Hepatocyte (in vitro differentiated cells): ENCODE data around the gene SIT1.

Experiments
- EZH2 ChIP-seq: fragments of 200-600 bp; sonication (generic); IDR thresholded peaks from 2 replicates; pipeline ENCODE4 v1.6.1; 2016; ENCODE audit warnings: antibody characterized with exemption, mild to moderate bottlenecking, borderline replicate concordance
- EZH2phosphoT487 ChIP-seq: fragments of 200-600 bp; sonication (generic); IDR thresholded peaks from one replicate; pipeline ENCODE4 v1.6.1; 2018; ENCODE audit warnings: antibody characterized with exemption, mild to moderate bottlenecking, low read depth, moderate library complexity; ENCODE audit not compliant: unreplicated experiment, severe bottlenecking
- TF ChIP-seq, protein P1 (sequence below): fragments of 200-600 bp; sonication (generic); IDR thresholded peaks from 2 replicates; pipeline ENCODE4 v1.5.1; 2016; ENCODE audit warnings: antibody characterized with exemption, mild to moderate bottlenecking; ENCODE audit not compliant: poor library complexity

DNA sequence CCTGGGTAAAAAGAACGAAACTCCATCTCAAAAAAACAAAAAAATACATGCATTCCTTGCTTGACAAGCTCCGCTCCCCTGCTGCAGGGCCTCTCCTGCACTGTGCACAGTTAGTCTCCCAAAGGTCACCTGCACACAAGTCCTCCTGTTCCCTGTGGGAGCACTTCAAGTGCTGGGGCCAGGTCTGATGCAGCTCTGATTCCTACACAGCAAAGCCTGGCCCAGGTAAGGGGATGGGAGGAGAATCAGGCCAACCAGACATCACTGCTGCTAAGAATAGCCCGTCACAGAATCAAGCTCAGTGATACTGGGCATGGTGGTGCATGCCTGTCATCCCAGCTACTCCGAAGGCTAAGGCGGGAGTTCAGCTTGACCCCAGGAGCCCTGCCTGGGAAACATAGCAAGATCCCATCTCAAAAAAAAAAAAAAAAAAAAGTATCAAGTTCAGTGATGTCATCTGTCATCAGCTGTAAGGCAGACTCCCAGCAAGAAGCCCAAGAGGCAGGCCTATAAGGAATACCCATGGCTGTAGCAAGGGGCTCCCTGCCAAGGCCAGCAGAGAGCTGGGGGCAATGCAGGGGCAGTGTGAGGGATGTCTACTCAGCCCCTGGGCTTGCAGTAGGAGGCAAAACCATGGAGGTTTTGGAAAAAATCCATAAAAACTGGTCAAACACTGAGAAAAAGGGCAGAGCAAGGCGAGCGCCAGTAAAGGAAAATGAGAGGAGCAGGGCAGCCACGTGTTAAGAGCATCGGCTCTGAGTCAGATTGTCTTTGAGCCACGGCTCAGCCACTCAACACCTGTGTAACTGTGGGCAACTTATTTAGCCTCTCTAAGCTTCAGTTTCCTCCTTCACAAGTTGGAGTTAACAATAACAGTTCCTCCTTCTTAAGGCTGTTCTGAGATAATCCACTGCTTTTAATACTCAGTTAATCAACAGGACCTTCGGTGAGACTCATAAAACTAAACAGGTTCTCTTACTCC, 35.8 kb upstream of the SIT1 start:
- TF ChIP-seq, protein P1, sequence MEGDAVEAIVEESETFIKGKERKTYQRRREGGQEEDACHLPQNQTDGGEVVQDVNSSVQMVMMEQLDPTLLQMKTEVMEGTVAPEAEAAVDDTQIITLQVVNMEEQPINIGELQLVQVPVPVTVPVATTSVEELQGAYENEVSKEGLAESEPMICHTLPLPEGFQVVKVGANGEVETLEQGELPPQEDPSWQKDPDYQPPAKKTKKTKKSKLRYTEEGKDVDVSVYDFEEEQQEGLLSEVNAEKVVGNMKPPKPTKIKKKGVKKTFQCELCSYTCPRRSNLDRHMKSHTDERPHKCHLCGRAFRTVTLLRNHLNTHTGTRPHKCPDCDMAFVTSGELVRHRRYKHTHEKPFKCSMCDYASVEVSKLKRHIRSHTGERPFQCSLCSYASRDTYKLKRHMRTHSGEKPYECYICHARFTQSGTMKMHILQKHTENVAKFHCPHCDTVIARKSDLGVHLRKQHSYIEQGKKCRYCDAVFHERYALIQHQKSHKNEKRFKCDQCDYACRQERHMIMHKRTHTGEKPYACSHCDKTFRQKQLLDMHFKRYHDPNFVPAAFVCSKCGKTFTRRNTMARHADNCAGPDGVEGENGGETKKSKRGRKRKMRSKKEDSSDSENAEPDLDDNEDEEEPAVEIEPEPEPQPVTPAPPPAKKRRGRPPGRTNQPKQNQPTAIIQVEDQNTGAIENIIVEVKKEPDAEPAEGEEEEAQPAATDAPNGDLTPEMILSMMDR: no peak
- TF ChIP-seq EZH2 (no peak), EZH2phosphoT487 (no peak)
